ENCODE results near the gene EPGN. TPM values are rescaled to one million over a fixed set of nuclear protein-coding genes. Genes with fewer than 3 reads are reported as not detected.

The EPGN gene
- total RNA-seq, 1 experiment from 2014 or later = not detected

GRCh38 chr4:74319470-74319869, 11.2 kb downstream of the EPGN start:
- no peaks in the 10 kb centered on the region; the same call in 1 of the 2 replicates for H3K27me3 ChIP-seq
- H3K27ac ChIP-seq = no peak overlapping the region
- peak in 1 of 2 experiments; percentile 10 for DNase-seq
- H3K4me3 ChIP-seq = no peak overlapping the region
- no peaks in the 10 kb centered on the region for H3K36me3 ChIP-seq
- no peaks in the 10 kb centered on the region for H3K9me3 ChIP-seq (replicated peaks)
- H3K4me1 ChIP-seq = peaks cover 3% of the 10 kb centered on the region; the same call in 1 of the 2 replicates

- DNase-seq = peak; percentile 24 to 71
- peaks cover 3% of the 10 kb centered on the region; the same call in 1 of the 2 replicates for H3K4me1 ChIP-seq
- no peaks in the 10 kb centered on the region for H3K9me3 ChIP-seq (replicated peaks)
- no peak overlapping the region for H3K4me3 ChIP-seq
- H3K27ac ChIP-seq = no peak overlapping the region
- no peaks in the 10 kb centered on the region for H3K36me3 ChIP-seq
- no peaks in the 10 kb centered on the region; the same call in 1 of the 2 replicates for H3K27me3 ChIP-seq
Observed at GRCh38 chr4:74320559-74321118, 12.4 kb downstream of the EPGN start.

DNA sequence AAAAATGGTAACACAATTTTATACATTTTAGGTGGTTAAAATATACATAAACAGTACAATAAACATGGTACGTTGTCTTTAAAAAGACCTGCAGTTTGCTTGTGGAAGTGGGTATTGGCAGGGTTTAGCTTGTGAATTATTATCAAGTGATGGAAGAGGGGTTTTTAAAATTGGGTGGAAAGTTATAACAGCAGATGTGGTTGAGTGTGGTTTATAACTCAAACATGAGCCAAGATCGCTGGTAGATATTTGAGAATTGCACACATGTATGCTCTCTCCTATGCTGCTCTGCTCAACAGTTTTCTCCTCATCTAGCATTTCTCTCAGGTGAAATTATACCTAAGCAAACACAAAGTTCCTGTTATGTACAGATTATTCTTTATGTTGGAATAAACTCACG, 14.0 kb downstream of the EPGN start:
- Histone ChIP-seq H3K36me3 (no peaks in the 10 kb centered on the region), H3K9me3 (replicated peaks) (no peaks in the 10 kb centered on the region), H3K4me1 (peaks cover 3% of the 10 kb centered on the region; the same call in 1 of the 2 replicates), H3K27me3 (no peaks in the 10 kb centered on the region; the same call in 1 of the 2 replicates), H3K4me3 (no peak overlapping the region), H3K27ac (no peak overlapping the region)
- DNase-seq = no peak

- Histone ChIP-seq H3K4me1 (peaks cover 3% of the 10 kb centered on the region; the same call in 1 of the 2 replicates), H3K36me3 (no peaks in the 10 kb centered on the region), H3K27me3 (no peaks in the 10 kb centered on the region; the same call in 1 of the 2 replicates), H3K27ac (no peak overlapping the region), H3K9me3 (replicated peaks) (no peaks in the 10 kb centered on the region), H3K4me3 (no peak overlapping the region)
- DNase-seq = no peak
Observed at GRCh38 chr4:74323663-74324062, 15.4 kb downstream of the EPGN start.

DNA sequence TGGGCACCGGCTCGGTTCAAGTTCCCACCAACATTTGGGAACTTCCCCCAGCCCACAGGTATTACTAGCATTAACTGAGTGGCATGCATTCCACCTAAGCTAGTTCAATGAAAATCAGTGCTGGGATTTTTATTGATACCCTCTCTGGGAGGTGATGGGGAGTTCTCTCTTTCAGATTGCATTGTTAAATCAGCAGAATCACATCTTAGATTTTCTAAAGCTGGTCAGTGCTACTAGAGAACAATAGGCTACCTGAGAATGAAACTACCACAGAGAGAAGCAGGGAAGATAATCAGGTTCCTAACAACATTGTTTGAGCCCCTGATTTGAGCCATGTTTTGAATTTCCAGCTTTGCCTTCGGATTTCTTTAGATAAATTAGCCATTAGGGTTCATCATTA, 16.0 kb downstream of the EPGN start:
- no peaks in the 10 kb centered on the region; the same call in 1 of the 2 replicates for H3K27me3 ChIP-seq
- no peak overlapping the region for H3K4me3 ChIP-seq
- H3K36me3 ChIP-seq = no peaks in the 10 kb centered on the region
- H3K9me3 ChIP-seq (replicated peaks) = no peaks in the 10 kb centered on the region
- H3K4me1 ChIP-seq = peaks cover 3% of the 10 kb centered on the region; the same call in 1 of the 2 replicates
- no peak overlapping the region for H3K27ac ChIP-seq
- no peak for DNase-seq

DNA sequence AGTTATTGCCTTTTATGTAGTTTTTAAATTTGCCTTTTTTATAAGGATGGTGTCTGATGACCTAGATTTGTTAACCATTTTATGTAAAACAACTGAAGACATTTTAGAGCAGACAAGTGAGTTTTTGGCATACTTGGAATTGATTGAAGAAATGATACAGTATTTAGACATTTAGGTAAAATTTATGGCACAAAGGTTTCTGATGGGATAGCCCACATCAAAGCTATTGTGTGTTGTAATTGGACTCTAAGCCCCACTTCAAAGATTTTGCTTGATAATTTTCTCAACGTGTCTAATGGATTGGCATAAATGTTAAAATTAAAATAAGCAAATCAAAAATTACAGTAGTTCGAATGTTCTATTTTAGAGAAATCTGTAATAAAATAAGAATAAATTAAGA, 17.6 kb downstream of the EPGN start:
- Histone ChIP-seq H3K27ac (no peak overlapping the region), H3K9me3 (replicated peaks) (0 out of 2 replicates have a peak, but pooled peaks cover 2% of the 10 kb centered on the region), H3K4me3 (no peak overlapping the region), H3K27me3 (no peaks in the 10 kb centered on the region; the same call in 1 of the 2 replicates), H3K4me1 (peaks cover 3% of the 10 kb centered on the region; the same call in 1 of the 2 replicates), H3K36me3 (no peaks in the 10 kb centered on the region)
- no peak for DNase-seq

DNA sequence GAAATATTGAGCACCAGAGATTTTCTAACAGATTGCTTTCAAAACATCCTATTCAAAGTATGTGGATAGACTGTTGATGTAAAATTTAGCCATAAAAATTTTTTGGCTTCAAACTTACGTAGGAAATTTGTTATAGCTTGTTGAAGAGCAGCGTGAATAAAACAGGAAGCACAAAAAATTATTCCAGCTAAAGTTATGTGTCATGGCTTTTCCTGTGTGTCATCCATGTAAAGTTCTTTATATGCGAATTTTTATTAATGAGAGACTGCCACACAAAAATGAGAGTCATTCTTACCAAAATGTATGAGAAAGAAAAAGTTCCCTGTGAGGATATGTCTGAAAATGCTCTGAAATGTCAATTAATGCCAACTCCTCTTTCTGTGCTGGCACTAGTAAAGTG, 19.5 kb downstream of the EPGN start:
- peaks cover 3% of the 10 kb centered on the region for H3K27me3 ChIP-seq
- H3K4me1 ChIP-seq = peaks cover 3% of the 10 kb centered on the region; the same call in 1 of the 2 replicates
- no peak for DNase-seq
- H3K36me3 ChIP-seq = no peaks in the 10 kb centered on the region
- H3K9me3 ChIP-seq (replicated peaks) = 0 out of 2 replicates have a peak, but pooled peaks cover 2% of the 10 kb centered on the region
- H3K27ac ChIP-seq = no peak overlapping the region
- H3K4me3 ChIP-seq = no peak overlapping the region

- no peaks in the 10 kb centered on the region for H3K36me3 ChIP-seq
- no peak overlapping the region for H3K27ac ChIP-seq
- 0 out of 2 replicates have a peak, but pooled peaks cover 2% of the 10 kb centered on the region for H3K9me3 ChIP-seq (replicated peaks)
- peaks cover 3% of the 10 kb centered on the region for H3K27me3 ChIP-seq
- no peak for DNase-seq
- H3K4me3 ChIP-seq = no peak overlapping the region
- peaks cover 3% of the 10 kb centered on the region; the same call in 1 of the 2 replicates for H3K4me1 ChIP-seq
Observed at GRCh38 chr4:74328501-74328900, 20.2 kb downstream of the EPGN start.

GRCh38 chr4:74329307-74329706, 21.0 kb downstream of the EPGN start:
- Histone ChIP-seq H3K4me3 (no peak overlapping the region), H3K4me1 (peaks cover 3% of the 10 kb centered on the region; the same call in 1 of the 2 replicates), H3K27ac (no peak overlapping the region), H3K36me3 (no peaks in the 10 kb centered on the region), H3K27me3 (peaks cover 3% of the 10 kb centered on the region), H3K9me3 (replicated peaks) (0 out of 2 replicates have a peak, but pooled peaks cover 2% of the 10 kb centered on the region)
- no peak for DNase-seq

GRCh38 chr4:74330295-74330750, 22.1 kb downstream of the EPGN start:
- Histone ChIP-seq H3K4me3 (no peak overlapping the region), H3K9me3 (replicated peaks) (0 out of 2 replicates have a peak, but pooled peaks cover 2% of the 10 kb centered on the region), H3K36me3 (no peaks in the 10 kb centered on the region), H3K4me1 (peaks cover 3% of the 10 kb centered on the region; the same call in 1 of the 2 replicates), H3K27me3 (peaks cover 3% of the 10 kb centered on the region; the same call in 1 of the 2 replicates), H3K27ac (no peak overlapping the region)
- peak in 1 of 2 experiments; percentile 10 for DNase-seq

GRCh38 chr4:74331252-74331651, 23.0 kb downstream of the EPGN start:
- Histone ChIP-seq H3K4me1 (peaks cover 3% of the 10 kb centered on the region; the same call in 1 of the 2 replicates), H3K36me3 (no peaks in the 10 kb centered on the region), H3K27ac (no peak overlapping the region), H3K9me3 (replicated peaks) (0 out of 2 replicates have a peak, but pooled peaks cover 2% of the 10 kb centered on the region), H3K27me3 (peaks cover 3% of the 10 kb centered on the region; the same call in 1 of the 2 replicates), H3K4me3 (no peak overlapping the region)
- DNase-seq = no peak

GRCh38 chr4:74331944-74332343, 23.7 kb downstream of the EPGN start:
- DNase-seq = no peak
- Histone ChIP-seq H3K9me3 (replicated peaks) (0 out of 2 replicates have a peak, but pooled peaks cover 2% of the 10 kb centered on the region), H3K27ac (no peak overlapping the region), H3K27me3 (peaks cover 3% of the 10 kb centered on the region; the same call in 1 of the 2 replicates), H3K4me1 (peaks cover 3% of the 10 kb centered on the region; the same call in 1 of the 2 replicates), H3K4me3 (no peak overlapping the region), H3K36me3 (no peaks in the 10 kb centered on the region)

GRCh38 chr4:74334636-74335035, 26.4 kb downstream of the EPGN start:
- 0 out of 2 replicates have a peak, but pooled peaks cover 2% of the 10 kb centered on the region for H3K9me3 ChIP-seq (replicated peaks)
- DNase-seq = no peak
- H3K4me1 ChIP-seq = peaks cover 3% of the 10 kb centered on the region; the same call in 1 of the 2 replicates
- H3K4me3 ChIP-seq = no peak overlapping the region
- H3K36me3 ChIP-seq = no peaks in the 10 kb centered on the region
- H3K27ac ChIP-seq = no peak overlapping the region
- peaks cover 3% of the 10 kb centered on the region; the same call in 1 of the 2 replicates for H3K27me3 ChIP-seq

DNA sequence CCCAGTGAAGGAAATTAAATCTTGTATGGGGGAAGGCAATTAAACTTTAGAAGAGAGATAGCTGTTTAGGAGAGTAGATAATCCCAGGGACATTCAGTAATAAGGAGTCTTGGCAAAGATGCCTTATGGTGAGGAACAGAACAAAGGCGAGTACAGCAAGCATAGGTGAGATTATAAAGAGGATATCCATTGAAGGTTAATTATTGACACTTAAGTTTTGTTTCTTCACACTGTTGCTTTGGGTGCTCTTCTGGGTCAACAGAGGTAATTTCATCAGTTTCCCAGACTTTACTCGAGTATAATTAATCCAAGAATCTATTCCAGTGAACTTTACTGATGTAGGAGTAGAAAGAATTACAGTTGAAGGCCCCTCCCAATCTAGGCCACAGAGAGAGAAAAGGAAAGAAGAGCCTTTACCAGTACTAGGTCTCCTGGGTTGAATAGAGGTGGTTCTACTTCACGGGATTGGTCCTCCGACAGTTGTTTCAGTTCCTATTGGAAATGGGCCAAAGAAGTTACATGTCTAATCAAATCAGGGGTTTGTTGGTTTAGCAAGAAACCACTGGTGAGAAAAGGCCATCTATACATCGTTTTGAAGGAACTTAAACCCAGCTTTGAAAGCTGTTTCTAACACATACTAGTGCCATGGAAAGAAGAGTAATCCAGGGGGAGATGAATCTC, 27.2 kb downstream of the EPGN start:
- Histone ChIP-seq H3K36me3 (no peaks in the 10 kb centered on the region), H3K4me3 (no peak overlapping the region), H3K27me3 (peaks cover 3% of the 10 kb centered on the region; the same call in 1 of the 2 replicates), H3K4me1 (no peaks in the 10 kb centered on the region), H3K9me3 (replicated peaks) (no peaks in the 10 kb centered on the region), H3K27ac (no peak overlapping the region)
- DNase-seq = no peak
